ENCODE data around the gene CFAP161.

CFAP161 gene

GRCh38 chr15:81183439-81183775 is 49.3 kb downstream of the CFAP161 start:
- DNase-seq (ENCODE audit: low read depth, low spot score), result no peak

GRCh38 chr15:81184188-81184587 is 50.1 kb downstream of the CFAP161 start:
- no peak for DNase-seq (ENCODE audit: low read depth, low spot score)

- no peak for DNase-seq (ENCODE audit: low read depth, low spot score)
Observed at GRCh38 chr15:81185631-81186295, 51.7 kb downstream of the CFAP161 start.

GRCh38 chr15:81188354-81188753 is 54.3 kb downstream of the CFAP161 start:
- no peak for DNase-seq (ENCODE audit: low read depth, low spot score)

GRCh38 chr15:81189583-81190283 is 55.7 kb downstream of the CFAP161 start:
- DNase-seq (ENCODE audit: low read depth, low spot score), result no peak

GRCh38 chr15:81190922-81191507 is 56.9 kb downstream of the CFAP161 start:
- no peak for DNase-seq (ENCODE audit: low read depth, low spot score)

GRCh38 chr15:81191701-81192100 is 57.6 kb downstream of the CFAP161 start:
- no peak for DNase-seq (ENCODE audit: low read depth, low spot score)

- DNase-seq (ENCODE audit: low read depth, low spot score), result no peak
Observed at GRCh38 chr15:81194723-81195122, 60.7 kb downstream of the CFAP161 start.

GRCh38 chr15:81195339-81195864 is 61.3 kb downstream of the CFAP161 start:
- no peak for DNase-seq (ENCODE audit: low read depth, low spot score)

- DNase-seq (ENCODE audit: low read depth, low spot score), result no peak
Observed at GRCh38 chr15:81196576-81197254, 62.6 kb downstream of the CFAP161 start, which contains the start of gene IL16. Gene IL16 (plus strand): TSS chr15:81196879. CDS start chr15:81225400, 28,521 bp downstream.

GRCh38 chr15:81197255-81197630 is 63.2 kb downstream of the CFAP161 start:
- no peak for DNase-seq (ENCODE audit: low read depth, low spot score)

GRCh38 chr15:81197688-81198281 is 63.7 kb downstream of the CFAP161 start:
- DNase-seq (ENCODE audit: low read depth, low spot score), result no peak

Data from iPS DF 19.7 (cell line).